K562 (cell line): Measurements from ENCODE around the gene KLK1. TPM values are rescaled to one million over a fixed set of nuclear protein-coding genes. Genes with fewer than 3 reads are reported as not detected.

Experiments
- CTCF ChIP-seq, 3 experiments: IDR thresholded peaks in 2 of 3; conservative IDR thresholded peaks in 1 of 3; 2 replicates each; pipeline ENCODE4 v1.5.1; 2011 to 2012; ENCODE audit warnings: low read length in 3 of 3, mild to moderate bottlenecking in 3 of 3, control low read depth in 2 of 3, improper control_type of control experiment in 1 of 3, inconsistent platforms in 1 of 3, low read depth in 1 of 3, mixed read lengths in 1 of 3, moderate library complexity in 1 of 3; ENCODE audit not compliant: insufficient read depth in 2 of 3
- HMGN3 ChIP-seq: IDR thresholded peaks from 2 replicates; pipeline ENCODE4 v1.6.1; 2011; ENCODE audit warnings: borderline replicate concordance, low read depth, mild to moderate bottlenecking, mixed read lengths, low read length; ENCODE audit not compliant: insufficient read length; ENCODE audit errors: extremely low read depth
- NEUROD1 ChIP-seq: fragments of 150-350 bp; IDR thresholded peaks from 2 replicates; pipeline ENCODE4 v1.6.1; 2014; ENCODE audit warnings: borderline replicate concordance, low read length, low read depth; ENCODE audit not compliant: partially characterized antibody
- NR2C2 ChIP-seq, 2 experiments: fragments of 200-800 bp in 1 of 2; sonication (Bioruptor generic) in 1 of 2; sonication (generic) in 1 of 2; formaldehyde crosslinking in 1 of 2; IDR thresholded peaks; 2 replicates each; pipeline versions ENCODE4 v1.6.1 to v1.8.0; 2016 to 2022; ENCODE audit warnings: mild to moderate bottlenecking in 1 of 2, missing compliant biosample characterization in 1 of 2, missing genetic modification characterization in 1 of 2, missing genetic modification reagents in 1 of 2
- PCBP2 ChIP-seq: fragments of 200-400 bp; formaldehyde crosslinking; IDR thresholded peaks from 2 replicates; pipeline ENCODE4 v1.6.1; 2018; ENCODE audit warnings: low read length, low read depth, mild to moderate bottlenecking, moderate library complexity; ENCODE audit not compliant: poor library complexity, severe bottlenecking
- SMAD1 ChIP-seq: fragments of 150-350 bp; IDR thresholded peaks from 2 replicates; pipeline ENCODE4 v1.6.1; 2014; ENCODE audit warnings: low read length, low read depth; ENCODE audit not compliant: partially characterized antibody
- ZNF584 ChIP-seq: fragments of 200-800 bp; sonication (Bioruptor generic); IDR thresholded peaks from 2 replicates; pipeline ENCODE4 v1.6.1; 2016; ENCODE audit warnings: low read depth, mild to moderate bottlenecking, missing genetic modification characterization, missing compliant biosample characterization
- ZNF589 ChIP-seq: fragments of 200-800 bp; sonication (Bioruptor generic); IDR thresholded peaks from 2 replicates; pipeline ENCODE4 v1.6.1; 2016; ENCODE audit warnings: low read depth, missing genetic modification characterization, missing compliant biosample characterization
- polyA plus RNA-seq, 8 experiments: library from polyadenylated mRNA; depleted of rRNA in 4 of 8; stranded (reverse) in 5 of 8; unstranded in 3 of 8; fragments of >200 nt; fragmentation: Nextera tagmentation in 2 of 8; fragmentation: Illumina TruSeq in 1 of 8; extraction: Ambion mirVana in 2 of 8; extraction: Trizol in 1 of 8; gene quantifications; 2 replicates each; pipeline versions ENCODE4 v1.2.1 to v1.2.3, GENCODE V29; 2011 to 2014; ENCODE audit warnings: inconsistent platforms in 1 of 8, missing spikeins in 1 of 8
- total RNA-seq, 7 experiments: library from RNA; depleted of rRNA in 6 of 7; stranded (reverse); fragments of >200 nt in 6 of 7; fragmentation: Illumina TruSeq in 2 of 7; extraction: Trizol in 2 of 7; gene quantifications; 2 replicates each; pipeline versions ENCODE4 v1.2.1 to v1.2.3, GENCODE V29; 2011 to 2021; ENCODE audit warnings: low replicate concordance in 1 of 7
- TF ChIP-seq, protein P1 (sequence below), 2 experiments: fragments of 450-650 bp; IDR thresholded peaks; 2 replicates each; pipeline ENCODE4 v1.6.1; 2016
- TF ChIP-seq, protein P2 (sequence below): fragments of 200-800 bp; sonication (Bioruptor generic); IDR thresholded peaks from 2 replicates; pipeline ENCODE4 v1.6.1; 2016; ENCODE audit warnings: missing genetic modification characterization, missing compliant biosample characterization
- TF ChIP-seq, protein P3 (sequence below): fragments of 450-650 bp; IDR thresholded peaks from 2 replicates; pipeline ENCODE4 v1.7.0; 2016; ENCODE audit warnings: borderline replicate concordance

KLK1 gene
- total and polyA plus RNA-seq, 9 of the 15 experiments (the other 6 are each of a cell fraction or from before 2014, with no cell fraction given), result 0.87 to 15.4 (median 9.1) TPM

- TF ChIP-seq PCBP2, result no peak
- peak; percentile 35 for TF ChIP-seq NEUROD1
- peak; percentile 75; the same call in 1 of the 2 replicates for TF ChIP-seq NR2C2 (CRISPR knock-in tag; IDR thresholded peaks at IDR 0.05)
- no peak; the same call in 1 of the 2 replicates for TF ChIP-seq NR2C2 (tag; IDR thresholded peaks at IDR 0.05)
- peak; percentile 67; the same call in 1 of the 2 replicates for TF ChIP-seq ZNF584 (CRISPR knock-in tag)
- TF ChIP-seq, protein P1, sequence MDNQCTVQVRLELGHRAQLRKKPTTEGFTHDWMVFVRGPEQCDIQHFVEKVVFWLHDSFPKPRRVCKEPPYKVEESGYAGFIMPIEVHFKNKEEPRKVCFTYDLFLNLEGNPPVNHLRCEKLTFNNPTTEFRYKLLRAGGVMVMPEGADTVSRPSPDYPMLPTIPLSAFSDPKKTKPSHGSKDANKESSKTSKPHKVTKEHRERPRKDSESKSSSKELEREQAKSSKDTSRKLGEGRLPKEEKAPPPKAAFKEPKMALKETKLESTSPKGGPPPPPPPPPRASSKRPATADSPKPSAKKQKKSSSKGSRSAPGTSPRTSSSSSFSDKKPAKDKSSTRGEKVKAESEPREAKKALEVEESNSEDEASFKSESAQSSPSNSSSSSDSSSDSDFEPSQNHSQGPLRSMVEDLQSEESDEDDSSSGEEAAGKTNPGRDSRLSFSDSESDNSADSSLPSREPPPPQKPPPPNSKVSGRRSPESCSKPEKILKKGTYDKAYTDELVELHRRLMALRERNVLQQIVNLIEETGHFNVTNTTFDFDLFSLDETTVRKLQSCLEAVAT (IDR thresholded peaks at IDR 0.05), result peak in 1 of 2 experiments; percentile 41; a peak in 2 of 4 replicates
- no peak for TF ChIP-seq SMAD1
- TF ChIP-seq CTCF (IDR thresholded peaks at IDR 0.05 in 2 of 3, conservative IDR thresholded peaks at IDR 0.05 in 1 of 3; ENCODE audit: insufficient read depth in 2 of 3, low read depth in 1 of 3, low read length in 3 of 3), result peak; percentile 92 to 98 (median 98)
- peak; percentile 51; the same call in 1 of the 2 replicates for TF ChIP-seq ZNF589 (CRISPR knock-in tag)
- TF ChIP-seq, protein P2, sequence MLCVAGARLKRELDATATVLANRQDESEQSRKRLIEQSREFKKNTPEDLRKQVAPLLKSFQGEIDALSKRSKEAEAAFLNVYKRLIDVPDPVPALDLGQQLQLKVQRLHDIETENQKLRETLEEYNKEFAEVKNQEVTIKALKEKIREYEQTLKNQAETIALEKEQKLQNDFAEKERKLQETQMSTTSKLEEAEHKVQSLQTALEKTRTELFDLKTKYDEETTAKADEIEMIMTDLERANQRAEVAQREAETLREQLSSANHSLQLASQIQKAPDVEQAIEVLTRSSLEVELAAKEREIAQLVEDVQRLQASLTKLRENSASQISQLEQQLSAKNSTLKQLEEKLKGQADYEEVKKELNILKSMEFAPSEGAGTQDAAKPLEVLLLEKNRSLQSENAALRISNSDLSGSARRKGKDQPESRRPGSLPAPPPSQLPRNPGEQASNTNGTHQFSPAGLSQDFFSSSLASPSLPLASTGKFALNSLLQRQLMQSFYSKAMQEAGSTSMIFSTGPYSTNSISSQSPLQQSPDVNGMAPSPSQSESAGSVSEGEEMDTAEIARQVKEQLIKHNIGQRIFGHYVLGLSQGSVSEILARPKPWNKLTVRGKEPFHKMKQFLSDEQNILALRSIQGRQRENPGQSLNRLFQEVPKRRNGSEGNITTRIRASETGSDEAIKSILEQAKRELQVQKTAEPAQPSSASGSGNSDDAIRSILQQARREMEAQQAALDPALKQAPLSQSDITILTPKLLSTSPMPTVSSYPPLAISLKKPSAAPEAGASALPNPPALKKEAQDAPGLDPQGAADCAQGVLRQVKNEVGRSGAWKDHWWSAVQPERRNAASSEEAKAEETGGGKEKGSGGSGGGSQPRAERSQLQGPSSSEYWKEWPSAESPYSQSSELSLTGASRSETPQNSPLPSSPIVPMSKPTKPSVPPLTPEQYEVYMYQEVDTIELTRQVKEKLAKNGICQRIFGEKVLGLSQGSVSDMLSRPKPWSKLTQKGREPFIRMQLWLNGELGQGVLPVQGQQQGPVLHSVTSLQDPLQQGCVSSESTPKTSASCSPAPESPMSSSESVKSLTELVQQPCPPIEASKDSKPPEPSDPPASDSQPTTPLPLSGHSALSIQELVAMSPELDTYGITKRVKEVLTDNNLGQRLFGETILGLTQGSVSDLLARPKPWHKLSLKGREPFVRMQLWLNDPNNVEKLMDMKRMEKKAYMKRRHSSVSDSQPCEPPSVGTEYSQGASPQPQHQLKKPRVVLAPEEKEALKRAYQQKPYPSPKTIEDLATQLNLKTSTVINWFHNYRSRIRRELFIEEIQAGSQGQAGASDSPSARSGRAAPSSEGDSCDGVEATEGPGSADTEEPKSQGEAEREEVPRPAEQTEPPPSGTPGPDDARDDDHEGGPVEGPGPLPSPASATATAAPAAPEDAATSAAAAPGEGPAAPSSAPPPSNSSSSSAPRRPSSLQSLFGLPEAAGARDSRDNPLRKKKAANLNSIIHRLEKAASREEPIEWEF, result 0 out of 2 replicates have a peak, but pooled peaks have one; percentile 42
- TF ChIP-seq, protein P3, sequence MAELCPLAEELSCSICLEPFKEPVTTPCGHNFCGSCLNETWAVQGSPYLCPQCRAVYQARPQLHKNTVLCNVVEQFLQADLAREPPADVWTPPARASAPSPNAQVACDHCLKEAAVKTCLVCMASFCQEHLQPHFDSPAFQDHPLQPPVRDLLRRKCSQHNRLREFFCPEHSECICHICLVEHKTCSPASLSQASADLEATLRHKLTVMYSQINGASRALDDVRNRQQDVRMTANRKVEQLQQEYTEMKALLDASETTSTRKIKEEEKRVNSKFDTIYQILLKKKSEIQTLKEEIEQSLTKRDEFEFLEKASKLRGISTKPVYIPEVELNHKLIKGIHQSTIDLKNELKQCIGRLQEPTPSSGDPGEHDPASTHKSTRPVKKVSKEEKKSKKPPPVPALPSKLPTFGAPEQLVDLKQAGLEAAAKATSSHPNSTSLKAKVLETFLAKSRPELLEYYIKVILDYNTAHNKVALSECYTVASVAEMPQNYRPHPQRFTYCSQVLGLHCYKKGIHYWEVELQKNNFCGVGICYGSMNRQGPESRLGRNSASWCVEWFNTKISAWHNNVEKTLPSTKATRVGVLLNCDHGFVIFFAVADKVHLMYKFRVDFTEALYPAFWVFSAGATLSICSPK, result no peak
- TF ChIP-seq HMGN3, result no peak
These were observed 47.0 kb upstream of the KLK1 start (continued) for GRCh38 chr19:50870417-50871089.
